Psoas muscle (tissue), 8 donors: ENCODE measurements around the gene PAXIP1. TPM values are rescaled to one million over a fixed set of nuclear protein-coding genes. Genes with fewer than 3 reads are reported as not detected.

Source experiments
- ATAC-seq, 4 donors: fragments of 200-7000 bp; cut with Tn5 transposase; one replicate each; pipeline ENCODE4 v1.9.1; 2020; ENCODE audit warnings: moderate library complexity in 3 of 4, mild to moderate bottlenecking in 2 of 4
- DNase-seq, 2 donors: peaks; one replicate each; pipeline ENCODE4 v3.0.0-alpha.2; 2020
- H3K27ac ChIP-seq: fragments of 200-600 bp; one replicate; pipeline ENCODE4 v1.8.0; 2022
- H3K27me3 ChIP-seq, 3 donors: fragments of 200-600 bp in 1 of 3; one replicate each; pipeline versions ENCODE4 v1.6.1 to v1.8.0; 2013 to 2022; ENCODE audit warnings: low read length in 2 of 3, mild to moderate bottlenecking in 2 of 3, moderate library complexity in 1 of 3; ENCODE audit not compliant: insufficient read depth in 3 of 3
- H3K36me3 ChIP-seq, 2 donors: fragments of 200-600 bp in 1 of 2; one replicate each; pipeline versions ENCODE4 v1.6.1 to v1.8.0; 2013 to 2022; ENCODE audit warnings: low read depth in 1 of 2, mild to moderate bottlenecking in 1 of 2, moderate library complexity in 1 of 2; ENCODE audit not compliant: insufficient read depth in 1 of 2
- H3K4me1 ChIP-seq: fragments of 200-600 bp; one replicate; pipeline ENCODE4 v1.8.0; 2022
- H3K4me3 ChIP-seq: fragments of 200-600 bp; one replicate; pipeline ENCODE4 v1.8.0; 2022; ENCODE audit warnings: mild to moderate bottlenecking
- H3K9me3 ChIP-seq: fragments of 200-600 bp; one replicate; pipeline ENCODE4 v1.8.0; 2022
- WGBS, 3 donors: extraction: QIAGEN DNeasy Blood & Tissue Kit; methylation state at CpG; one replicate each; pipeline versions ENCODE4 v1.1.6 to v1.1.7; 2013; 5-methylcytosine and 5-hydroxymethylcytosine counted together
- intact Hi-C, 2 donors: fragments of 100-400 bp; cut with DNase I; formaldehyde crosslinking; loops; one replicate each; pipeline versions ENCODE4 v1.11.0 to v1.14.2; 2022
- polyA plus RNA-seq, 3 donors: library from polyadenylated mRNA; stranded (reverse); fragments of 200-250 nt; gene quantifications; one replicate each; pipeline ENCODE4 v1.2.3, GENCODE V29; 2013
- total RNA-seq, 4 donors: library from RNA; stranded (reverse); fragmentation: NEBNext Ultra II Directional in 2 of 4; extraction: Animal tissue kit (Norgen Biotek cat#: 25700) in 2 of 4; gene quantifications; one replicate each; pipeline versions ENCODE4 v1.2.1 to v1.2.4, GENCODE V29; 2021 to 2023
- TF ChIP-seq, protein P1 (sequence below): fragments of 200-600 bp; IDR thresholded peaks from one replicate; pipeline ENCODE4 v1.8.0; 2022; ENCODE audit warnings: antibody characterized with exemption
- donor health status: healthy with polysubstance abuse.
- donor health status: DM: no; HTN: no; CAD: no; lungs with moderate emphysema.
- donor health status: Bipolar disorder and iron deficiency.
- donor health status: healthy.
- donor health status: DM: yes; HTN: yes; CAD: no.
- donor health status: DM: no; HTN: no; CAD: no.
- donor health status: DM: no; HTN: no; CAD: no.
- donor health status: DM: yes; HTN: yes; CAD: no.

PAXIP1 gene
- total and polyA plus RNA-seq, 7 donors = 3.5 to 7.3 (median 6.2) TPM

DNA sequence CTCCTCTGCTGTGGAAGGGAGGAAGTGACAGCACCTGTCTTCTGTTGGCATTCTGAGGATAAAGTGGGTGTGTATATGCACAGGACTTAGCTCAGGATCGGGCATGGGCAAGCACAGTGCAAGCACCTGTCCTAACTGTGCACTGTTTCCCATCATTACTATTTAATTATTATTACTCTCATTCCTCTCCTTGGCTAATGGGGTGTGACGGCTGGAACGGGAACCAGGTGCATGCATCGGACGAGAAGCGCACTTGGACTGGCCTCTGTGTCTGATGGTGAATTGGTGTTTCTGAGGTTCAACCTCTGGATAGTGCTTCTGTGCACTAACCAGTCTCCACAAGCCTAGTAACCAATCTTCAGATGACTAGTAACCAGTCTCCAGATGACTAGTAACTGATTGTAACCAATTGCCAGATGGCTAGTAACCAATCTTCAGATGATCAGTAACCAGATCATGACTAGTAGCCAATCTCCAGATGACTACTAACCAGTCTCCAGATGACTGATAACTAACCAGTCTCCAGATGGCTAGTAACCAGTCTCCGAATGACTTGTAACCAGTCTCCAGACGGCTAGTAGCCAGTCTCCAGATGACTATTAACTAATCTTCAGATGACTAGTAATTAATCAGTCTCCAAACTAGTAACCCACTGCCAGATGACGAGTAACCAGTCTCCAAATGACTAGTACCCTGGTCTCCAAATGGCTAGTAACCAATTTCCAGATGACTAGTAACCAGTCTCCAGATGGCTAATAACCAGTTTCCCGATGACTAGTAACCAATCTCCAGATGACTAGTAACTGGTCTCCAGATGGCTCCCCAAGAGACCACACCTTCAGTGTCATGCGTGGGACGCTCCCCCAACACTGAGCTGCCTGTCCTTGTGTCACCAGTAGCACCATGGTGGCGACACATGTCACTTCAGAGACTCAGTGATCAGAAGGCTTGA, 85.8 kb downstream of the PAXIP1 start:
- WGBS, 3 donors = 82 to 85% (median 85%) methylated on average over 13 of the region's 13 CpGs
- ATAC-seq = no peak
- H3K27me3 ChIP-seq = peaks cover 0 to 19% (median 4%) of the 10 kb centered on the region in 3 donors
- DNase-seq = no peak
- intact Hi-C loops = no loop called here
- no peaks in the 10 kb centered on the region for H3K9me3 ChIP-seq
- H3K4me3 ChIP-seq = no peak overlapping the region
- TF ChIP-seq, protein P1, sequence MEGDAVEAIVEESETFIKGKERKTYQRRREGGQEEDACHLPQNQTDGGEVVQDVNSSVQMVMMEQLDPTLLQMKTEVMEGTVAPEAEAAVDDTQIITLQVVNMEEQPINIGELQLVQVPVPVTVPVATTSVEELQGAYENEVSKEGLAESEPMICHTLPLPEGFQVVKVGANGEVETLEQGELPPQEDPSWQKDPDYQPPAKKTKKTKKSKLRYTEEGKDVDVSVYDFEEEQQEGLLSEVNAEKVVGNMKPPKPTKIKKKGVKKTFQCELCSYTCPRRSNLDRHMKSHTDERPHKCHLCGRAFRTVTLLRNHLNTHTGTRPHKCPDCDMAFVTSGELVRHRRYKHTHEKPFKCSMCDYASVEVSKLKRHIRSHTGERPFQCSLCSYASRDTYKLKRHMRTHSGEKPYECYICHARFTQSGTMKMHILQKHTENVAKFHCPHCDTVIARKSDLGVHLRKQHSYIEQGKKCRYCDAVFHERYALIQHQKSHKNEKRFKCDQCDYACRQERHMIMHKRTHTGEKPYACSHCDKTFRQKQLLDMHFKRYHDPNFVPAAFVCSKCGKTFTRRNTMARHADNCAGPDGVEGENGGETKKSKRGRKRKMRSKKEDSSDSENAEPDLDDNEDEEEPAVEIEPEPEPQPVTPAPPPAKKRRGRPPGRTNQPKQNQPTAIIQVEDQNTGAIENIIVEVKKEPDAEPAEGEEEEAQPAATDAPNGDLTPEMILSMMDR = no peak
- H3K36me3 ChIP-seq = no peaks in the 10 kb centered on the region
- no peak overlapping the region for H3K27ac ChIP-seq
- H3K4me1 ChIP-seq = no peaks in the 10 kb centered on the region

DNA sequence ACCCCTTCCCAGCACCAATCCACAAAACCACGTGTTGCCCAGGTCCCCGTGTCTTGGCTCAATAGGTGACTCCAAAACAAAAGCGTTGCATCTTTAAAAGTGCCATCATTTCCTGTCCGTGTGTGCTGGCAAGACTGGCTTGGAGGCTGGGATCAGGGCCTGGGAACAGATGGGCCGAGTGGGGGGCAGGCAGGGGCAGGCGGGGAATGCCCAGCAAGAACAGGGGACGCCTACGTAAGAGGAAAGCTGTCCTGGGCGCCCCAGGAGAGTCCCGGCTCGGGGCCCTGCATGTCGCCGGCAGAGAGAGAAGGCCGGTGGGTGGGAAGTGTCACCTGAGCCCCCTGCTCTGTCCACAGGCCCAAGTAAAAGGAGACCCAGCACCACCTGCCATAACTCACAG, 86.5 kb downstream of the PAXIP1 start:
- Histone ChIP-seq H3K36me3 (no peaks in the 10 kb centered on the region), H3K9me3 (no peaks in the 10 kb centered on the region), H3K27me3 (peaks cover 0 to 19% (median 4%) of the 10 kb centered on the region in 3 donors), H3K27ac (no peak overlapping the region), H3K4me1 (no peaks in the 10 kb centered on the region), H3K4me3 (no peak overlapping the region)
- TF ChIP-seq, protein P1 = no peak
- ATAC-seq = no peak
- intact Hi-C loops = no loop called here
- 40 to 53% (median 48%) methylated on average over 14 of the region's 14 CpGs for WGBS, 3 donors
- no peak for DNase-seq

DNA sequence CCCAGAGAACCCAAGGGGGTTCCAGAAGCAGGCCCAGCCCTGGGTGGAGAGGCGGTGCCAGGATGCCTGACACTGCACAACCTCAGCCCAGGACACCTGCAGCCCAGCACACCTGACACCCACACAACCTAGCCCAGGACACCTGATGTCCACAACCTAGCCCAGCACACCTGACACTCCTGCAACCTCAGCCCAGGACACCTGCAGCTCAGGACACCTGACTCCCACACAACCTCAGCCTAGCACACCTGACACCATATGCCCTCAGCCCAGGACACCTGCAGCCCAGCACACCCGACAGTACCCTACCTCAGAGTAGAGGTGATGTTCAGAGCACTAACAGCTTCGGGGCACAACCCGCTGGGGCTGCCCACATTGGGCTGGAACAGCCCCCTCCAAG, 87.3 kb downstream of the PAXIP1 start:
- TF ChIP-seq, protein P1 = no peak
- Histone ChIP-seq H3K4me1 (no peaks in the 10 kb centered on the region), H3K4me3 (no peak overlapping the region), H3K27me3 (peaks cover 0 to 19% (median 2%) of the 10 kb centered on the region in 3 donors), H3K9me3 (no peaks in the 10 kb centered on the region), H3K27ac (no peak overlapping the region), H3K36me3 (no peaks in the 10 kb centered on the region)
- DNase-seq (no peak), ATAC-seq (no peak)
- intact Hi-C loops = no loop called here
- WGBS, 3 donors = 93% methylated on average over 4 of the region's 4 CpGs

DNA sequence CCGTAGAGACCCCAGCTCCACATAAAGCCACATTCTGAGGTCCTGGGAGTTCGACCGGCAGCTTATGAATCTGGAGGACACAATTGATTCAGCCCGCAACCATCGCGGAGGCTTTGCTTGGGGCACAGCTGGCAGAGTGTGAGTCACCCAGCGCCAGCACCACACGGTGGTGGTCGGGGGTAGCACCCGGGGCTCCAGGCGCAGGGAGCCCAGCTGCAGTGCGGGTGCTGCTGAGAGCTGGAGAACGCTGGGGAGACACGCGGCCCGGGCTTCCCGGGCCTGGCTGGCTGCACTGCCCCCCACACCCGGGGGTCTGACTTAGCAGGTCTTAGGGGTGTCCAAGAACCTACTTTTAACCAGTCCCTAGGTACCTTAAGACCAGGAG, 87.9 kb downstream of the PAXIP1 start:
- TF ChIP-seq, protein P1 = no peak
- 69 to 75% (median 72%) methylated on average over 18 of the region's 18 CpGs for WGBS, 3 donors
- no peak overlapping the region for H3K4me3 ChIP-seq

More for the DNA sequence above, 87.9 kb downstream of the PAXIP1 start:
- Histone ChIP-seq H3K27ac (no peak overlapping the region), H3K36me3 (no peaks in the 10 kb centered on the region), H3K4me1 (no peaks in the 10 kb centered on the region), H3K9me3 (no peaks in the 10 kb centered on the region), H3K27me3 (peaks cover 0 to 19% (median 2%) of the 10 kb centered on the region in 3 donors)
- ATAC-seq (no peak), DNase-seq (no peak)
- intact Hi-C loops = loop anchor here in 1 of 2 donors (5.0 kb wide), 1 partner anchor 277 kb away; no protein-coding TSS in a partner anchor
